Neural crest cell (in vitro differentiated cells): Measurements from ENCODE around the gene CFAP61. TPM values are rescaled to one million over a fixed set of nuclear protein-coding genes. Genes with fewer than 3 reads are reported as not detected.
A peak's percentile ranks its signal among the peaks of the same experiment; 100 is the strongest.

ENCODE experiments used
- DNase-seq: peaks from one replicate; pipeline ENCODE4 v3.0.0; 2021; ENCODE audit warnings: low read depth, mixed read lengths, low spot score
- H3K27ac Mint-ChIP-seq: one replicate; pipeline ENCODE4 v1.8.0; 2021; ENCODE audit warnings: mild to moderate bottlenecking, mixed read lengths; ENCODE audit not compliant: unreplicated experiment
- H3K27me3 Mint-ChIP-seq: 2 replicates; pipeline ENCODE4 v1.8.0; 2021; ENCODE audit warnings: low read depth, mild to moderate bottlenecking, mixed read lengths
- H3K36me3 Mint-ChIP-seq: 2 replicates; pipeline ENCODE4 v1.8.0; 2021; ENCODE audit warnings: low read depth, mild to moderate bottlenecking, mixed read lengths
- H3K4me1 Mint-ChIP-seq: 2 replicates; pipeline ENCODE4 v1.8.0; 2021; ENCODE audit warnings: mixed read lengths
- H3K4me3 Mint-ChIP-seq: one replicate; pipeline ENCODE4 v1.8.0; 2021; ENCODE audit warnings: mild to moderate bottlenecking, mixed read lengths
- H3K9me3 Mint-ChIP-seq: 2 replicates; pipeline ENCODE4 v1.8.0; 2021; ENCODE audit warnings: mixed read lengths
- total RNA-seq: library from RNA; stranded (reverse); gene quantifications from 2 replicates; pipeline ENCODE4 v1.2.1, GENCODE V29; 2021
- TF ChIP-seq, protein P1 (sequence below): fragments of 200-600 bp; sonication (generic); conservative IDR thresholded peaks from 2 replicates; pipeline ENCODE4 v1.5.0; 2021; ENCODE audit warnings: antibody characterized with exemption, mild to moderate bottlenecking

Gene CFAP61
- total RNA-seq, 1 donor from 2014 or later, result 1.9 TPM

DNA sequence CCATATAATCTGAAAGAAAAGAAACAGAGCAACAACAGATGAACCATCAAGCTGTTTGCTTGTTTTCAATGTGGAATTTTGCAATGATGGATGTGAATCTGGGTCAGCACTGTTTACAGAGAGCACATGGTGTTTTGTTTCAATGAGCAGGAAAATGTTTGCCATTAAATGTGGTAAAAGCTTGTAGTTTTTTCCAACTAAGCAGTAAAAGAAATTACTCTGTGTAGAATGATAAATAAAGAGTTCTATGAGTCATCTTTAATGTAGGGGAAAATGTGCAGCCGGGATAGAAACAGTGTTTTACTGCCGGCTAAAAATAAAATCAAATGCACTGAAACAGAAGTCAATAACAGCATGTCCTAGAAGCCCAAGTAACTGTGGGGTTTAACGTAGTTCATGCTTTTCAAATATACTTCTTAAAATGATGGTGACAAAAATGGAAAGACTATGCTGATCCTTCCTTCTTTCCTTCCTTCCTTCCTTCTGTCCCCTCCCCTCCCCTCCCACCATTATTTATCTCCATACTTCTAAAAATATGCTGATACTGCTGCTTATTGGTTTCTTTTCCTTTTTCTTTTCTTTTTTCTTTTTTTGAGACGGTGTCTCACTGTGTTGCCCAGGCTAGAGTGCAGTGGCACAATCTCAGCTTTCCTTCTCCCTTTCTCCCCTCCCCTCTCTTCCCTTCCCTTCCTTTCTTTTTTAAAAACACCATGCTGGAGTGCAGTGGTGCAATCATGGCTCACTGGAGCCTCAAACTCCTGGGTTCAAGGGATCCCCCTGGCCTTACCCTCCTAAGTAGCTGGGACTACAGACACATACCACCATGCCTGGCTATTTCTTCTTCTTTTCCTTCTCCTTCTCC is 41.5 kb upstream of the CFAP61 start:
- Mint-ChIP-seq H3K36me3 (no peaks in the 10 kb centered on the region), H3K4me1 (peaks cover 5% of the 10 kb centered on the region), H3K9me3 (no peaks in the 10 kb centered on the region), H3K27me3 (peaks cover 4% of the 10 kb centered on the region), H3K4me3 (no peak overlapping the region), H3K27ac (no peak overlapping the region)
- TF ChIP-seq, protein P1, sequence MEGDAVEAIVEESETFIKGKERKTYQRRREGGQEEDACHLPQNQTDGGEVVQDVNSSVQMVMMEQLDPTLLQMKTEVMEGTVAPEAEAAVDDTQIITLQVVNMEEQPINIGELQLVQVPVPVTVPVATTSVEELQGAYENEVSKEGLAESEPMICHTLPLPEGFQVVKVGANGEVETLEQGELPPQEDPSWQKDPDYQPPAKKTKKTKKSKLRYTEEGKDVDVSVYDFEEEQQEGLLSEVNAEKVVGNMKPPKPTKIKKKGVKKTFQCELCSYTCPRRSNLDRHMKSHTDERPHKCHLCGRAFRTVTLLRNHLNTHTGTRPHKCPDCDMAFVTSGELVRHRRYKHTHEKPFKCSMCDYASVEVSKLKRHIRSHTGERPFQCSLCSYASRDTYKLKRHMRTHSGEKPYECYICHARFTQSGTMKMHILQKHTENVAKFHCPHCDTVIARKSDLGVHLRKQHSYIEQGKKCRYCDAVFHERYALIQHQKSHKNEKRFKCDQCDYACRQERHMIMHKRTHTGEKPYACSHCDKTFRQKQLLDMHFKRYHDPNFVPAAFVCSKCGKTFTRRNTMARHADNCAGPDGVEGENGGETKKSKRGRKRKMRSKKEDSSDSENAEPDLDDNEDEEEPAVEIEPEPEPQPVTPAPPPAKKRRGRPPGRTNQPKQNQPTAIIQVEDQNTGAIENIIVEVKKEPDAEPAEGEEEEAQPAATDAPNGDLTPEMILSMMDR, result no peak
- DNase-seq, result no peak

DNA sequence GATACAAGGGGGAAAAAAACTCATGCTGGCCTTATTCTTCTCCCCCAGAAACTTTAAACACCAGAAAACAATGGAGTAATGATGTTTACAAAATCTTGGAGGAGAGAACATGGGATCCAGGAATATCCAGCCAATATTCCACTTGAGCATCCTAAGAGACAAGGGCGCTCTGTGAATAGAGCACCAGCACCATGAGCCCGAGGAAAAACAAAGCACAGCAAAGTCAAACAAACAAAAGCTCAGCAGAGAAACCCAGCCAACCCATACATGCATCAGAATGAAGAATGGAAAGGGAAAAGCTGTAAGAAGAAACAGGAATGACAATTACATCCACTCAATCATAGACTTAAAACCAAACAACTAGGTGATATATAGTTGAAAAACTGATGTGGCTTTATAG is 39.8 kb upstream of the CFAP61 start:
- Mint-ChIP-seq H3K9me3 (no peaks in the 10 kb centered on the region), H3K27ac (no peak overlapping the region), H3K4me3 (peak overlapping the region; percentile 9), H3K27me3 (peaks cover 4% of the 10 kb centered on the region), H3K36me3 (no peaks in the 10 kb centered on the region), H3K4me1 (peaks cover 10% of the 10 kb centered on the region)
- TF ChIP-seq, protein P1, result no peak
- DNase-seq, result no peak

DNA sequence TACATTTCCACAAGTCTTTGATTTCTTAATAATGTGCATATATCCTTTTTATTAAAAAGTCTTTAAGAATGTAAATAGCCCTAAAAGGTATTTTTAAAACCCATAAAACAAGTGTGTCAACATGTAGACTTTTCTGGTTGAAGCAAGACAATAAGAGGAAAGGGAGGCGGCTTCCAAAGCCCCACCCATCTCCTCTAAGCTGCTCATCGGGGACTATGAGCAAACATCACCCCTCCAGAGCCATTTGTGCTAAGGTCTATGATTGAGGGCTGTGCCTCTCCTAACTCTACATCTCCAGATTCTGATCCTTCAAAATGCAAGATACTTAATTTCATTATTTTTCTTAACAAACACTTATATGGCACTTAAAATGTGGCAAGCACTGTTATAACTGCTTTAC is 37.7 kb upstream of the CFAP61 start:
- H3K4me1 Mint-ChIP-seq, result peaks cover 26% of the 10 kb centered on the region
- no peak for DNase-seq
- no peak overlapping the region for H3K27ac Mint-ChIP-seq
- no peaks in the 10 kb centered on the region for H3K36me3 Mint-ChIP-seq
- no peaks in the 10 kb centered on the region for H3K9me3 Mint-ChIP-seq
- peaks cover 4% of the 10 kb centered on the region for H3K27me3 Mint-ChIP-seq
- TF ChIP-seq, protein P1, result no peak
- H3K4me3 Mint-ChIP-seq, result peak overlapping the region; percentile 28

DNA sequence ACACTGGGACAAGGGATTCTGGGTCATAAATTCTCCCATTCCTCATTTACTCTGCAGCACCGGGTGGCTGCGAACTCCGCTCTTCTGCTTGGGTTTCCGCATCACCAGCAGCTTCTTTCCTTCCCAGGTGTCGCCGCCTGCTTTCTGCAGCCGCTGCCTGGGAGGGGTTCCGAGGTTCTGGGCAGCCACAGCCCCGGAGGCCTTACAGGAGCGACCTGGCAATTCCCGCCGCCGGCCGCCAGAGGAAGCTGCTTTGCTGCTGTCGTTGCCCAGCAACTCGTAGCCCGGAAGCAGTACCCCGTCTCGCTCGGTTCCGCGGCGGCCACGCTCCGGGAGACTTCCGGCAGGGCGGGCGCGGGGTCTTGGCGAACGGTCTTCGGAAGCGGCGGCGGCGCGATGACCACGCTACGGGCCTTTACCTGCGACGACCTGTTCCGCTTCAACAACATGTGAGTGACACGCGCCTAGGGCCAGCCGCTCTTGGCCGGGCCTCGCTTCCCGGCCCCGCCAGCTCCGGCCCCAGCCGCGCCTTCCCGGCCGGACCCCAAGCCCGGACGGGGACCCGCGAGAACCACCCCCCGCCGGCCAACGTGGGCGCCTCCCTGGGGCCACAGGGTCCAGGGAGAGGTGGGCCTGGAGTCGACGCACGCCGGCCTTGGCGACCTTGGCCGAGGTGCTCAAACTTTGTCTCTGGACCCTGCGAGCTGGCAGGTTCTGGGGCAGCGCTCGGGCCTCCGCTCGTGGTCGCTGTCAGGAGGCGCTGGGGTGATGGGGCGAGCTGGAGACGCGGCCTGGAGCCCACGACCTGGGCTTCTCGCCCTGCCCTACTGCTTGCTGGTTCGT is 35.1 kb upstream of the CFAP61 start, which contains the start of gene NAA20:
Gene NAA20, plus strand, starts transcription at position 362 of the 843 bp plus-strand sequence. Its CDS starts 35 bp downstream, at position 397.
- H3K36me3 Mint-ChIP-seq, result no peaks in the 10 kb centered on the region
- peak within 1 kb of the TSS; percentile 90 for H3K4me3 Mint-ChIP-seq
- H3K27ac Mint-ChIP-seq, result no peak within 1 kb of the TSS
- DNase-seq, result peak; percentile 86
- no peaks in the 10 kb centered on the region for H3K27me3 Mint-ChIP-seq
- peaks cover 38% of the 10 kb centered on the region for H3K4me1 Mint-ChIP-seq
- TF ChIP-seq, protein P1, result peak; percentile 73
- H3K9me3 Mint-ChIP-seq, result no peaks in the 10 kb centered on the region

DNA sequence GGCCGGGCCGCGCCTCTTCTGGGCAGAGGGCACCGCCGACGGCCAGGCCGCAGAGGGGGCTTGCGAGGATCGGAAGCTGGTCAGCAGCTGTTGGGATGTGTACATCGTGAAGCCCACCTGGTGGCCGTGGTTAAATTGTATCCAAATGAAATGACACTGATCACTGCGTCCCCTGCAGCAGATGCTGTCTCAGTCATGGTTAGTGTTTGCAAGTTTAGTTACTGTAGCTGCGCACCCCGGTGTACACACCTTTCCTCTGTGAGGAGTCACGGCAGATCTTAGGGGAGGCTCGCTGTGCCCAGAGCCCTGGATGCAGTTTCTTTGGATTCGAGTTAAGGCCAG is 34.5 kb upstream of the CFAP61 start:
- DNase-seq, result no peak
- TF ChIP-seq, protein P1, result no peak
- Mint-ChIP-seq H3K4me1 (peaks cover 33% of the 10 kb centered on the region), H3K36me3 (no peaks in the 10 kb centered on the region), H3K27me3 (no peaks in the 10 kb centered on the region), H3K27ac (no peak overlapping the region), H3K9me3 (no peaks in the 10 kb centered on the region), H3K4me3 (peak overlapping the region; percentile 82)
